OCI-LY7 (cell line): Measurements from ENCODE around the gene DVL2. TPM values are rescaled to one million over a fixed set of nuclear protein-coding genes. Genes with fewer than 3 reads are reported as not detected.

Source experiments
- BruUV-seq: library from RNA; stranded (reverse); fragments of 400-500 nt; replicated peaks from 2 replicates; lab custom pipeline; 2021; lab: Mats Ljungman, UMichigan
- CTCF ChIA-PET: fragments of 300-600 bp; sonication (Branson Sonifier 250); formaldehyde crosslinking; loops from one replicate; lab custom pipeline; 2022; ENCODE audit warnings: antibody characterized with exemption; ENCODE audit not compliant: unreplicated experiment; lab: Charles Lee
- POLR2A ChIA-PET: fragments of 300-600 bp; sonication (Branson Sonifier 250); formaldehyde crosslinking; loops from one replicate; lab custom pipeline; 2022; ENCODE audit warnings: antibody characterized with exemption; lab: Charles Lee
- DNase-seq: peaks from one replicate; pipeline ENCODE4 v3.0.0-alpha.2; 2015; ENCODE audit warnings: low spot score
- H2AFZ ChIP-seq: fragments of 200-600 bp; sonication (generic), shearing (Covaris generic); 2 replicates; pipeline ENCODE4 v1.6.1; 2014; ENCODE audit warnings: mild to moderate bottlenecking, antibody characterized with exemption, low read length, moderate library complexity
- H3K27ac ChIP-seq: fragments of 200-600 bp; sonication (generic); 2 replicates; pipeline ENCODE4 v1.5.1; 2014; ENCODE audit warnings: mixed run types, low read depth, mild to moderate bottlenecking, moderate library complexity, low read length, inconsistent platforms; ENCODE audit not compliant: poor library complexity, severe bottlenecking
- H3K36me3 ChIP-seq: fragments of 200-600 bp; sonication (generic); 2 replicates; pipeline ENCODE4 v1.6.1; 2014; ENCODE audit warnings: mild to moderate bottlenecking, antibody characterized with exemption, low read length, moderate library complexity, mixed read lengths; ENCODE audit not compliant: insufficient read depth
- H3K4me1 ChIP-seq: fragments of 200-600 bp; sonication (generic); 2 replicates; pipeline ENCODE4 v1.5.1; 2014; ENCODE audit warnings: mild to moderate bottlenecking, low read length; ENCODE audit not compliant: insufficient read depth, poor library complexity, severe bottlenecking
- H3K4me2 ChIP-seq: fragments of 200-600 bp; sonication (generic); 2 replicates; pipeline ENCODE4 v1.6.1; 2014; ENCODE audit warnings: mild to moderate bottlenecking, low read length
- H3K4me3 ChIP-seq: fragments of 200-600 bp; sonication (generic); 2 replicates; pipeline ENCODE4 v1.5.1; 2014; ENCODE audit warnings: mild to moderate bottlenecking, low read depth, low read length; ENCODE audit not compliant: poor library complexity, severe bottlenecking
- H3K79me2 ChIP-seq: fragments of 200-600 bp; sonication (generic); 2 replicates; pipeline ENCODE4 v1.6.1; 2016; ENCODE audit warnings: low read depth, mild to moderate bottlenecking, low read length, moderate library complexity, mixed read lengths; ENCODE audit not compliant: insufficient read depth
- H3K9me2 ChIP-seq: fragments of 200-600 bp; sonication (generic); 2 replicates; pipeline ENCODE4 v1.6.1; 2016; ENCODE audit warnings: mild to moderate bottlenecking, low read length, mixed read lengths; ENCODE audit not compliant: insufficient read depth
- H3K9me3 ChIP-seq: fragments of 200-600 bp; sonication (generic); 2 replicates; pipeline ENCODE4 v1.6.1; 2014; ENCODE audit warnings: mild to moderate bottlenecking, mixed run types, low read length, mixed read lengths
- H4K20me1 ChIP-seq: fragments of 200-600 bp; sonication (generic); 2 replicates; pipeline ENCODE4 v1.6.1; 2014; ENCODE audit warnings: mild to moderate bottlenecking, antibody characterized with exemption, low read length, moderate library complexity, mixed read lengths; ENCODE audit not compliant: insufficient read depth
- CTCF ChIP-seq: fragments of 200-600 bp; sonication (generic); conservative IDR thresholded peaks from 2 replicates; pipeline ENCODE4 v1.5.1; 2014; ENCODE audit warnings: mild to moderate bottlenecking, antibody characterized with exemption, low read length, moderate library complexity, mixed read lengths
- EZH2phosphoT487 ChIP-seq: fragments of 200-600 bp; sonication (generic); IDR thresholded peaks from 2 replicates; pipeline ENCODE4 v1.6.1; 2018; ENCODE audit warnings: low read depth, borderline replicate concordance, mild to moderate bottlenecking, mixed run types, antibody characterized with exemption, low read length, moderate library complexity, mixed read lengths
- intact Hi-C: fragments of 100-400 bp; cut with micrococcal nuclease; formaldehyde crosslinking; loops from one replicate; pipeline ENCODE4 v1.10.0; 2022; ENCODE audit not compliant: unreplicated experiment
- total RNA-seq, 2 experiments: library from RNA; depleted of rRNA in 1 of 2; stranded (reverse); fragments of >200 nt in 1 of 2; shearing (Covaris generic) in 1 of 2; gene quantifications; 2 replicates each; pipeline ENCODE4 v1.2.3, GENCODE V29; 2014 to 2022

The DVL2 gene
- total RNA-seq, 2 experiments from 2014 or later, result 98.8 to 99.9 TPM

DNA sequence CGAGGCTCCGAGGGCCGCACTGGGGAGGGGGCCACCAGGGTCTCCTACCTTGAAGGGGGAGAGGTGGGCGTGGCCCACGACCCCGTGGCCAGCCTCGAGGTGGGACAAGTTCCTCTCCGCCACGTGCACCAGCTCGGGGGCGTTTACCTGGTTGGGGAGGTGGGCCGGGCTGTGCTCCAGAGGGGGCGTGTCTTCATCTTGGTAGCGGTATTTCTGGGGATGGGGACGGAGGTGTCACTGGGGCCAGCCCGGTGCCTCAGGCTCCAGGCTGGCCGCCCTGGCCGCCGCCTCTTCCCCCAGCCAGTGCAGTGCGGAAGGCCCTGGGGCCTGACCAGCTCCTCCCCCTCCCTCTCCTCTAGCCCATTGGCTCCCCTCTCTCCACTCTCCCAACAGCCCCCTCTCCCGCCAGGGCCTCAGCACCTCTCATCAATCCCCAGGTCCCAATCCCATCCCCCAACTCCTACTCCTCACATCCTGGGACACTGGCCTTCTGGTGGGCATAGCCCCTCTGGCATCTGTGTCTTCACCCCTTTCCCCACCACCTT, 26.2 kb downstream of the DVL2 start:
- TF ChIP-seq CTCF (no peak), EZH2phosphoT487 (no peak)
- Histone ChIP-seq H4K20me1 (no peaks in the 10 kb centered on the region), H3K4me1 (peaks cover 23% of the 10 kb centered on the region), H3K27ac (no peak overlapping the region), H3K4me2 (no peak overlapping the region), H3K36me3 (peaks cover 6% of the 10 kb centered on the region; the same call in 1 of the 2 replicates), H3K79me2 (peaks cover 10% of the 10 kb centered on the region; the same call in 1 of the 2 replicates), H2AFZ (no peak overlapping the region), H3K4me3 (no peak overlapping the region), H3K9me2 (no peaks in the 10 kb centered on the region), H3K9me3 (no peaks in the 10 kb centered on the region)
- ChIA-PET POLR2A (no interaction called here), CTCF (no interaction called here)
- DNase-seq, result no peak
- intact Hi-C loops, result no loop called here
- BruUV-seq, result no TSS peak

GRCh38 chr17:7207120-7208001, 27.0 kb downstream of the DVL2 start:
- no peak overlapping the region for H3K27ac ChIP-seq
- ChIA-PET POLR2A (no interaction called here), CTCF (no interaction called here)
- no peak overlapping the region for H2AFZ ChIP-seq
- H4K20me1 ChIP-seq, result no peaks in the 10 kb centered on the region
- peaks cover 23% of the 10 kb centered on the region for H3K4me1 ChIP-seq
- H3K9me2 ChIP-seq, result no peaks in the 10 kb centered on the region
- intact Hi-C loops, result no loop called here
- H3K4me2 ChIP-seq, result no peak overlapping the region
- H3K36me3 ChIP-seq, result peaks cover 14% of the 10 kb centered on the region; the same call in 1 of the 2 replicates
- no peak for DNase-seq
- peaks cover 6% of the 10 kb centered on the region; the same call in 1 of the 2 replicates for H3K79me2 ChIP-seq
- TF ChIP-seq EZH2phosphoT487 (no peak), CTCF (no peak)
- no peaks in the 10 kb centered on the region for H3K9me3 ChIP-seq
- H3K4me3 ChIP-seq, result no peak overlapping the region
- no TSS peak for BruUV-seq
